HepG2 (cell line): ENCODE measurements around the gene PTEN. TPM values are rescaled to one million over a fixed set of nuclear protein-coding genes. Genes with fewer than 3 reads are reported as not detected.

Experiments
- DR1 ChIP-seq: sonication (generic); formaldehyde crosslinking; IDR thresholded peaks from 2 replicates; pipeline ENCODE4 v1.8.0; 2021; ENCODE audit warnings: mild to moderate bottlenecking, missing genetic modification reagents, inconsistent platforms
- ETV5 ChIP-seq: IDR thresholded peaks from 2 replicates; pipeline ENCODE4 v1.6.1; 2018; ENCODE audit warnings: missing biosample characterization, missing genetic modification reagents, inconsistent platforms, borderline replicate concordance
- HOXA5 ChIP-seq: sonication (generic); formaldehyde crosslinking; IDR thresholded peaks from 2 replicates; pipeline ENCODE4 v1.4.0; 2020; ENCODE audit warnings: missing genetic modification reagents
- JUN ChIP-seq: sonication (generic); formaldehyde crosslinking; IDR thresholded peaks from 2 replicates; pipeline ENCODE4 v1.4.0; 2020; ENCODE audit warnings: mild to moderate bottlenecking, missing genetic modification reagents
- KAT7 ChIP-seq: IDR thresholded peaks from 2 replicates; pipeline ENCODE4 v1.6.1; 2018; ENCODE audit warnings: borderline replicate concordance, missing compliant biosample characterization
- ONECUT2 ChIP-seq: sonication (generic); formaldehyde crosslinking; IDR thresholded peaks from 2 replicates; pipeline ENCODE4 v1.4.0; 2020; ENCODE audit warnings: missing genetic modification reagents
- RBFOX2 ChIP-seq: fragments of 200-400 bp; formaldehyde crosslinking; IDR thresholded peaks from 2 replicates; pipeline ENCODE4 v1.6.1; 2017; ENCODE audit warnings: low read depth, mild to moderate bottlenecking, low read length
- REL ChIP-seq: sonication (generic); formaldehyde crosslinking; conservative IDR thresholded peaks from 2 replicates; pipeline ENCODE4 v1.8.0; 2022; ENCODE audit warnings: mild to moderate bottlenecking, missing genetic modification reagents, moderate library complexity
- SKI ChIP-seq: fragments of 450-650 bp; IDR thresholded peaks from one replicate; pipeline ENCODE4 v1.6.1; 2018; ENCODE audit warnings: mild to moderate bottlenecking; ENCODE audit not compliant: partially characterized antibody
- SMYD3 ChIP-seq: sonication (generic); formaldehyde crosslinking; IDR thresholded peaks from 2 replicates; pipeline ENCODE4 v1.8.1; 2023; ENCODE audit warnings: mild to moderate bottlenecking, missing genetic modification reagents
- ZNF343 ChIP-seq: sonication (generic); formaldehyde crosslinking; IDR thresholded peaks from 2 replicates; pipeline ENCODE4 v1.4.0; 2020; ENCODE audit warnings: mild to moderate bottlenecking, missing genetic modification reagents
- ZNF44 ChIP-seq: sonication (generic); formaldehyde crosslinking; IDR thresholded peaks from 2 replicates; pipeline ENCODE4 v1.5.1; 2020; ENCODE audit warnings: mild to moderate bottlenecking, missing genetic modification reagents
- ZNF768 ChIP-seq: sonication (generic); formaldehyde crosslinking; IDR thresholded peaks from 2 replicates; pipeline ENCODE4 v1.4.0; 2020; ENCODE audit warnings: missing genetic modification reagents
- ZNF776 ChIP-seq: sonication (generic); formaldehyde crosslinking; IDR thresholded peaks from 2 replicates; pipeline ENCODE4 v1.4.0; 2020; ENCODE audit warnings: mild to moderate bottlenecking, missing genetic modification reagents
- polyA plus RNA-seq, 8 experiments: library from polyadenylated mRNA; depleted of rRNA in 3 of 8; stranded (reverse) in 7 of 8; unstranded in 1 of 8; fragments of >200 nt; fragmentation: Illumina TruSeq in 4 of 8; extraction: Trizol in 4 of 8; gene quantifications; 2 replicates each; pipeline versions ENCODE4 v1.2.1 to v1.2.3, GENCODE V29; 2011 to 2016; ENCODE audit warnings: low read depth in 4 of 8, missing spikeins in 1 of 8, mixed read lengths in 1 of 8; ENCODE audit not compliant: insufficient read depth in 1 of 8
- total RNA-seq, 5 experiments: library from RNA; depleted of rRNA; stranded (reverse); fragments of >200 nt; fragmentation: Illumina TruSeq; extraction: Trizol; gene quantifications; 2 replicates each; pipeline ENCODE4 v1.2.3, GENCODE V29; 2016; ENCODE audit warnings: low read depth in 1 of 5
- TF ChIP-seq, protein P1 (sequence below): sonication (generic); formaldehyde crosslinking; conservative IDR thresholded peaks from 2 replicates; pipeline ENCODE4 v1.4.0; 2020; ENCODE audit warnings: missing genetic modification reagents
- TF ChIP-seq, protein P2 (sequence below): sonication (generic); formaldehyde crosslinking; IDR thresholded peaks from 2 replicates; pipeline ENCODE4 v1.5.1; 2020; ENCODE audit warnings: mild to moderate bottlenecking, missing genetic modification reagents, borderline replicate concordance
- TF ChIP-seq, protein P3 (sequence below): sonication (generic); formaldehyde crosslinking; IDR thresholded peaks from 2 replicates; pipeline ENCODE4 v1.8.0; 2022; ENCODE audit warnings: missing genetic modification reagents, mild to moderate bottlenecking, inconsistent platforms, borderline replicate concordance
- TF ChIP-seq, protein P4 (sequence below): sonication (generic); formaldehyde crosslinking; IDR thresholded peaks from 2 replicates; pipeline ENCODE4 v1.4.0; 2020; ENCODE audit warnings: missing genetic modification reagents

PTEN gene
- total and polyA plus RNA-seq, 2 of the 13 experiments (the other 11 are each of a cell fraction or from before 2014, with no cell fraction given): 30.3 to 61.3 TPM

DNA sequence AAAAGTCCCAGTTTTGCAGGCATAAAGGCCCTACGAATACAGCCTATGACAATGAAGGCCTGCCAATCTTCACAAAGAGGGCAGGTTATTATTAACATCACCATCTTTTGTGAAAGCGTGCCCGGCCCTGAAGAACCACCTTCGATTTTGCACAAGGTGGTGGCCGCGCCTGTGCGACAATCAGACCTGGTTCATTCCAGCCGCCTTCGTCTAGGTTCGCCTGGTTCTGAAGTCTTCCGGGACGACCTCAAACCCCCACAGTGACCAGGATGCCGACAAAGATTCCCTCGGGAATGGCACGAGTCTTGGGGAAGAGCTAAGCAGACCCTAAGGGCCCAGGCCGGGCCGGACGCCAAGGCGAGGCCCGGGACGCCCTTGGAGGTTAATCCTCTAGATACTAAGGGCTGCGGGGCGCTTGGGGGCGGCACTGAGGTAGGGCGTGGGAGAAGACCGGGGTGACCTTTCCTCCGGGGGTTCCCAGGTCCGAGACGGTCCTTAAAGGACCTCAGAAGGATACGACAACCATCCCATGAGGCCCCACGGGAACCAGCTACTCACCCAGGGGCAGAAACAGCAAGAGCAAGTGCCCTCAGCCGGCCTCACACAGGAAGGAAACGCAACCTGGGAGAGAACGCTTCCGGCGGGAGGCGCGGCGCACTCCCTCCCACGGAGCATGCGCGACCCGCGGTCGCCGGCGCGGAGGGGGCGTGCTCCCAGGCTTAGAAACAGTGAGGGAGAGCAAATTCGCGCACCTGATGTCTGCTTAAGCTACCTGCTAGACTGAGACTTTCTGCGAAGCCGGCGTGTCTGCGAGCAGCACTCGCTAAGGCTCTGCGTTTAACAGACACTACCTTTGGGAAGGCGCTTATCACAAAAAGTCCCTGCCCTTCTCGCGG is 45.6 kb upstream of the PTEN start, which contains the start of gene ATAD1 (continued):
- TF ChIP-seq, protein P1, sequence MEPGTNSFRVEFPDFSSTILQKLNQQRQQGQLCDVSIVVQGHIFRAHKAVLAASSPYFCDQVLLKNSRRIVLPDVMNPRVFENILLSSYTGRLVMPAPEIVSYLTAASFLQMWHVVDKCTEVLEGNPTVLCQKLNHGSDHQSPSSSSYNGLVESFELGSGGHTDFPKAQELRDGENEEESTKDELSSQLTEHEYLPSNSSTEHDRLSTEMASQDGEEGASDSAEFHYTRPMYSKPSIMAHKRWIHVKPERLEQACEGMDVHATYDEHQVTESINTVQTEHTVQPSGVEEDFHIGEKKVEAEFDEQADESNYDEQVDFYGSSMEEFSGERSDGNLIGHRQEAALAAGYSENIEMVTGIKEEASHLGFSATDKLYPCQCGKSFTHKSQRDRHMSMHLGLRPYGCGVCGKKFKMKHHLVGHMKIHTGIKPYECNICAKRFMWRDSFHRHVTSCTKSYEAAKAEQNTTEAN (CRISPR knock-in tag): peak; percentile 37; the same call in 1 of the 2 replicates
- TF ChIP-seq, protein P2, sequence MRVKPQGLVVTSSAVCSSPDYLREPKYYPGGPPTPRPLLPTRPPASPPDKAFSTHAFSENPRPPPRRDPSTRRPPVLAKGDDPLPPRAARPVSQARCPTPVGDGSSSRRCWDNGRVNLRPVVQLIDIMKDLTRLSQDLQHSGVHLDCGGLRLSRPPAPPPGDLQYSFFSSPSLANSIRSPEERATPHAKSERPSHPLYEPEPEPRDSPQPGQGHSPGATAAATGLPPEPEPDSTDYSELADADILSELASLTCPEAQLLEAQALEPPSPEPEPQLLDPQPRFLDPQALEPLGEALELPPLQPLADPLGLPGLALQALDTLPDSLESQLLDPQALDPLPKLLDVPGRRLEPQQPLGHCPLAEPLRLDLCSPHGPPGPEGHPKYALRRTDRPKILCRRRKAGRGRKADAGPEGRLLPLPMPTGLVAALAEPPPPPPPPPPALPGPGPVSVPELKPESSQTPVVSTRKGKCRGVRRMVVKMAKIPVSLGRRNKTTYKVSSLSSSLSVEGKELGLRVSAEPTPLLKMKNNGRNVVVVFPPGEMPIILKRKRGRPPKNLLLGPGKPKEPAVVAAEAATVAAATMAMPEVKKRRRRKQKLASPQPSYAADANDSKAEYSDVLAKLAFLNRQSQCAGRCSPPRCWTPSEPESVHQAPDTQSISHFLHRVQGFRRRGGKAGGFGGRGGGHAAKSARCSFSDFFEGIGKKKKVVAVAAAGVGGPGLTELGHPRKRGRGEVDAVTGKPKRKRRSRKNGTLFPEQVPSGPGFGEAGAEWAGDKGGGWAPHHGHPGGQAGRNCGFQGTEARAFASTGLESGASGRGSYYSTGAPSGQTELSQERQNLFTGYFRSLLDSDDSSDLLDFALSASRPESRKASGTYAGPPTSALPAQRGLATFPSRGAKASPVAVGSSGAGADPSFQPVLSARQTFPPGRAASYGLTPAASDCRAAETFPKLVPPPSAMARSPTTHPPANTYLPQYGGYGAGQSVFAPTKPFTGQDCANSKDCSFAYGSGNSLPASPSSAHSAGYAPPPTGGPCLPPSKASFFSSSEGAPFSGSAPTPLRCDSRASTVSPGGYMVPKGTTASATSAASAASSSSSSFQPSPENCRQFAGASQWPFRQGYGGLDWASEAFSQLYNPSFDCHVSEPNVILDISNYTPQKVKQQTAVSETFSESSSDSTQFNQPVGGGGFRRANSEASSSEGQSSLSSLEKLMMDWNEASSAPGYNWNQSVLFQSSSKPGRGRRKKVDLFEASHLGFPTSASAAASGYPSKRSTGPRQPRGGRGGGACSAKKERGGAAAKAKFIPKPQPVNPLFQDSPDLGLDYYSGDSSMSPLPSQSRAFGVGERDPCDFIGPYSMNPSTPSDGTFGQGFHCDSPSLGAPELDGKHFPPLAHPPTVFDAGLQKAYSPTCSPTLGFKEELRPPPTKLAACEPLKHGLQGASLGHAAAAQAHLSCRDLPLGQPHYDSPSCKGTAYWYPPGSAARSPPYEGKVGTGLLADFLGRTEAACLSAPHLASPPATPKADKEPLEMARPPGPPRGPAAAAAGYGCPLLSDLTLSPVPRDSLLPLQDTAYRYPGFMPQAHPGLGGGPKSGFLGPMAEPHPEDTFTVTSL (CRISPR knock-in tag): peak; percentile 59; the same call in 1 of the 2 replicates
- TF ChIP-seq ETV5 (CRISPR knock-in tag) (peak; percentile 82; the same call in 1 of the 2 replicates), ZNF343 (CRISPR knock-in tag) (0 out of 2 replicates have a peak, but pooled peaks have one; percentile 58), KAT7 (CRISPR knock-in tag) (no peak; the same call in 1 of the 2 replicates), RBFOX2 (peak; percentile 88), HOXA5 (CRISPR knock-in tag) (no peak), ZNF768 (CRISPR knock-in tag) (peak; percentile 89), ZNF776 (CRISPR knock-in tag) (no peak), REL (CRISPR knock-in tag) (no peak), JUN (CRISPR knock-in tag) (no peak), ONECUT2 (CRISPR knock-in tag) (0 out of 2 replicates have a peak, but pooled peaks have one; percentile 11), DR1 (CRISPR knock-in tag) (0 out of 2 replicates have a peak, but pooled peaks have one; percentile 62), SKI (peak; percentile 12), SMYD3 (peak; percentile 44; the same call in 1 of the 2 replicates), ZNF44 (CRISPR knock-in tag) (peak; percentile 54; the same call in 1 of the 2 replicates)
- TF ChIP-seq, protein P3, sequence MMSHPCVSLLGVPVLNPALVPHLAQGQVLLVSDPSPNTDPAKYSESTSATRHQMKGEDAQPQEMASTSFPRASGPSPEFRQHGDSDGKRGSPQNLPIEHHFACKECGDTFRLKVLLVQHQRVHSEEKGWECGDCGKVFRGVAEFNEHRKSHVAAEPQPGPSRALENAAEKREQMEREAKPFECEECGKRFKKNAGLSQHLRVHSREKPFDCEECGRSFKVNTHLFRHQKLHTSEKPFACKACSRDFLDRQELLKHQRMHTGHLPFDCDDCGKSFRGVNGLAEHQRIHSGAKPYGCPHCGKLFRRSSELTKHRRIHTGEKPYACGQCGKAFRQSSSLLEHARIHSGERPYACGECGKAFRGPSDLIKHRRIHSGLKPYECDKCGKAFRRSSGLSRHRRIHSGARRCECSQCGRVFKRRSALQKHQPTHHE (CRISPR knock-in tag): 0 out of 2 replicates have a peak, but pooled peaks have one; percentile 32
- TF ChIP-seq, protein P4, sequence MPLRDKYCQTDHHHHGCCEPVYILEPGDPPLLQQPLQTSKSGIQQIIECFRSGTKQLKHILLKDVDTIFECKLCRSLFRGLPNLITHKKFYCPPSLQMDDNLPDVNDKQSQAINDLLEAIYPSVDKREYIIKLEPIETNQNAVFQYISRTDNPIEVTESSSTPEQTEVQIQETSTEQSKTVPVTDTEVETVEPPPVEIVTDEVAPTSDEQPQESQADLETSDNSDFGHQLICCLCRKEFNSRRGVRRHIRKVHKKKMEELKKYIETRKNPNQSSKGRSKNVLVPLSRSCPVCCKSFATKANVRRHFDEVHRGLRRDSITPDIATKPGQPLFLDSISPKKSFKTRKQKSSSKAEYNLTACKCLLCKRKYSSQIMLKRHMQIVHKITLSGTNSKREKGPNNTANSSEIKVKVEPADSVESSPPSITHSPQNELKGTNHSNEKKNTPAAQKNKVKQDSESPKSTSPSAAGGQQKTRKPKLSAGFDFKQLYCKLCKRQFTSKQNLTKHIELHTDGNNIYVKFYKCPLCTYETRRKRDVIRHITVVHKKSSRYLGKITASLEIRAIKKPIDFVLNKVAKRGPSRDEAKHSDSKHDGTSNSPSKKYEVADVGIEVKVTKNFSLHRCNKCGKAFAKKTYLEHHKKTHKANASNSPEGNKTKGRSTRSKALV (CRISPR knock-in tag): 0 out of 2 replicates have a peak, but pooled peaks have one; percentile 16
